ENCODE data around the gene POU4F1. TPM values are rescaled to one million over a fixed set of nuclear protein-coding genes. Genes with fewer than 3 reads are reported as not detected.

Gene POU4F1
- total RNA-seq, 4 donors from 2014 or later: not detected

DNA sequence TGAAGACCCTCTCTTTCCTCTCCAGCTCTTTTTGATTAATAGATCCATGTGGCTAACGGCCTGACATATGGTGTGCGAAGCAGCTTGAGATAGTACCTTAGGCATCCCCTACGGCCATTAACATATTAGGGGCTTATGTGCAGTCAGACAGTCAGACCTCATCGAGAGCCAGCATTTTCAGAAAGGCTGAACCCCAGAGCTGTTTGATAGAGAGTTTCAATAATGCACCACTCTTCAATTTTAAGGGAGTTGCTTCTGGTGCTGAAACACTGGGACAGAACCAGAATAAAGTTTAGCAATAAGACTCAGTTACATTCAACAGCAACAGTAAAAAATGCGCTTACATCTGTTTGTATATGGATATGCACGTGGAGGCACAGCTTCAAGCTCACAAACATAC lies 10.8 kb downstream of the POU4F1 start:
- DNase-seq (ENCODE audit: low spot score in 2 of 2): no peak
- TF ChIP-seq POLR2A (IDR thresholded peaks at IDR 0.05) (no peak), EP300 (IDR thresholded peaks at IDR 0.05) (no peak)
- TF ChIP-seq, protein P1, sequence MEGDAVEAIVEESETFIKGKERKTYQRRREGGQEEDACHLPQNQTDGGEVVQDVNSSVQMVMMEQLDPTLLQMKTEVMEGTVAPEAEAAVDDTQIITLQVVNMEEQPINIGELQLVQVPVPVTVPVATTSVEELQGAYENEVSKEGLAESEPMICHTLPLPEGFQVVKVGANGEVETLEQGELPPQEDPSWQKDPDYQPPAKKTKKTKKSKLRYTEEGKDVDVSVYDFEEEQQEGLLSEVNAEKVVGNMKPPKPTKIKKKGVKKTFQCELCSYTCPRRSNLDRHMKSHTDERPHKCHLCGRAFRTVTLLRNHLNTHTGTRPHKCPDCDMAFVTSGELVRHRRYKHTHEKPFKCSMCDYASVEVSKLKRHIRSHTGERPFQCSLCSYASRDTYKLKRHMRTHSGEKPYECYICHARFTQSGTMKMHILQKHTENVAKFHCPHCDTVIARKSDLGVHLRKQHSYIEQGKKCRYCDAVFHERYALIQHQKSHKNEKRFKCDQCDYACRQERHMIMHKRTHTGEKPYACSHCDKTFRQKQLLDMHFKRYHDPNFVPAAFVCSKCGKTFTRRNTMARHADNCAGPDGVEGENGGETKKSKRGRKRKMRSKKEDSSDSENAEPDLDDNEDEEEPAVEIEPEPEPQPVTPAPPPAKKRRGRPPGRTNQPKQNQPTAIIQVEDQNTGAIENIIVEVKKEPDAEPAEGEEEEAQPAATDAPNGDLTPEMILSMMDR (IDR thresholded peaks at IDR 0.05): no peak
- peaks cover 3 to 100% of the 10 kb centered on the region in 2 donors for H3K27me3 ChIP-seq
- H3K4me3 ChIP-seq: no peak overlapping the region
- H3K4me1 ChIP-seq: peaks cover 0 to 31% (median 3%) of the 10 kb centered on the region in 4 donors
- no peak overlapping the region for H3K27ac ChIP-seq
- H3K36me3 ChIP-seq: no peaks in the 10 kb centered on the region
- H3K9me3 ChIP-seq: no peaks in the 10 kb centered on the region
- 11 to 13% methylated on average over 6 of the region's 6 CpGs for WGBS, 2 donors

DNA sequence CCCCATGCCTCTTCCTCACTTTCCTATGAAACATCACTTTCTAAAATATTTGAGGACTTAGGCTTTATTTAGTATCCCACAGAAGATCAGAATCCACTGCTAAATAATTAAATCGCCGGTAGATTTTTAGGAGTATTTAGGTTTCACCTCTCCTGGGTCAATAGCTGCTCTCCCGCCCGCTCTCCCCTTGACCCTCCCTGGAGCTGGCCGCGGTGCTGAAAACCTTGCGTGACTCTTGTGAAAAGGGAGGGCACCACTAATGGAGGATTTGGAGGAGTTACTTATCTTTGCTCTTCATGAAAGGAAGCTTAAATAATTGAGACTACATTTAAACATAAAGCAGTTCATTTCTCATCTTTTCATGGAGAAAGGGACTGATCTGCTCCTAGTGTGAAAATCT lies 14.1 kb downstream of the POU4F1 start:
- DNase-seq (ENCODE audit: low spot score in 2 of 2): no peak
- Histone ChIP-seq H3K27me3 (peaks cover 0 to 90% of the 10 kb centered on the region in 2 donors), H3K9me3 (no peaks in the 10 kb centered on the region), H3K27ac (no peak overlapping the region), H3K36me3 (no peaks in the 10 kb centered on the region), H3K4me3 (no peak overlapping the region), H3K4me1 (peaks cover 0 to 14% (median 0%) of the 10 kb centered on the region in 4 donors)
- TF ChIP-seq, protein P1 (IDR thresholded peaks at IDR 0.05): no peak
- TF ChIP-seq EP300 (IDR thresholded peaks at IDR 0.05): no peak
- TF ChIP-seq POLR2A (IDR thresholded peaks at IDR 0.05): no peak
- 2 to 4% methylated on average over 7 of the region's 7 CpGs for WGBS, 2 donors

DNA sequence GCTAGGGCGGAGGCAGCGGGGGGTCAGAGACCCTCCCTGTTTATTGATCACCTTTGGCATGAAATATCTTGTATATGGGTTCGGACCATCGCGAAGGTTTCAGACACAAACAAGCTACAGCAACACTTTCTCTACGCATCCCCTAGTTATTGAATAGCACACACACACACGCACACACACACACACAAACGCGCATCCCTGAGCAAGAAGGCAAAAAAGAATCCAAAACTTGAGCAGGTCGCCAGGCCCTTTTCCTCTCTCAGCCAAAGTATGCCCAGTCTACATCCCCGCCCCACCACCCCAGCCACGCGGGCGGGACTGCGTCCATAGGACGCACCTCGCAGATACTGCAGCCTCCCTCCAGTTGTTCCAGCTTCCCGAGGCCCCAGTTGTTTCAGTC lies 16.0 kb downstream of the POU4F1 start:
- H3K36me3 ChIP-seq: no peaks in the 10 kb centered on the region
- TF ChIP-seq, protein P1 (IDR thresholded peaks at IDR 0.05): no peak
- TF ChIP-seq POLR2A (IDR thresholded peaks at IDR 0.05) (no peak), EP300 (IDR thresholded peaks at IDR 0.05) (no peak)
- no peaks in the 10 kb centered on the region for H3K9me3 ChIP-seq
- H3K27ac ChIP-seq: no peak overlapping the region
- H3K4me3 ChIP-seq: no peak overlapping the region
- peaks cover 0 to 9% (median 0%) of the 10 kb centered on the region in 4 donors for H3K4me1 ChIP-seq
- 10 to 22% methylated on average over 17 to 18 of the region's 18 CpGs for WGBS, 2 donors
- peaks cover 0 to 77% of the 10 kb centered on the region in 2 donors for H3K27me3 ChIP-seq
- no peak for DNase-seq (ENCODE audit: low spot score in 2 of 2)

DNA sequence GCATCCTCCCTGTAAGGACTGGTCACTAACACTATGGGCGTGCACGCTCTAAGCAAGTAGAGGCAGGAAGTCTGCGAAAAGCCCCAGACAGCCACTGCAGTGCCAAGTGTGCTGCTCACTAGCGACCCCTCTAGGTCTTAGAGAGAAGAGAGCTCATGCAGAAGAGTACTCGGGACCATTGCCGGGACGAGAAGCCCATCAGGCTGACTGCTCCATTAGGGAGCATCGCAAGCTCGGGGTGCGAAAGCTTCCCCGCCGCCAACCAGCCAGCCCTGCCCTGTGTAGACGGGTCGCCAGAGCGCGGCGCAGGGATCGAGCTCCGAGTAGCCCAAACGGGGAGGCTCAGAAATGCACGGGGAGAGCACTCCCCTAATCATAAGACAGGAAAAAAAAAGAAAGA lies 16.6 kb downstream of the POU4F1 start:
- Histone ChIP-seq H3K36me3 (no peaks in the 10 kb centered on the region), H3K27ac (no peak overlapping the region), H3K9me3 (no peaks in the 10 kb centered on the region), H3K4me1 (peaks cover 0 to 9% (median 0%) of the 10 kb centered on the region in 4 donors), H3K4me3 (no peak overlapping the region), H3K27me3 (peaks cover 0 to 70% of the 10 kb centered on the region in 2 donors)
- DNase-seq (ENCODE audit: low spot score in 2 of 2): no peak
- TF ChIP-seq POLR2A (IDR thresholded peaks at IDR 0.05): no peak
- no peak for TF ChIP-seq EP300 (IDR thresholded peaks at IDR 0.05)
- TF ChIP-seq, protein P1 (IDR thresholded peaks at IDR 0.05): no peak
- 7 to 9% methylated on average over 16 to 21 of the region's 21 CpGs for WGBS, 2 donors

DNA sequence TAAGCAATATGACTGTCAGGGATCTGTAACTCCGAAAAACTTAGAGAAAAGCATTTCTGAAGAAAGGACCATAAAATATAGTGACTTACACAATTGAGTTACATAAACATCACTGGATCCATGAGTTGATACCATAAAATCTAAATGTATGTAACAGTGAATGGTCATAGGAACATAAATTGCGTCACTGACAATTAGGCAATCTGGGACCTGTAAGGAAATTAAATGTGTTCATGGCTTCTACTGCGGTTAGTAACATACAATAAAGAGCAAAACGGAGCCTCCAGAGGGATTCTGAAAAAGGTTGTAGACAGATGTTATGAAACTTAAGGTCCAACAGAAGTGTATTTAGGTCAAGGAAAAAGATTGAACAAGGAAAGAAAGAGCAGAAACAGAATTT lies 27.1 kb downstream of the POU4F1 start:
- no peak for TF ChIP-seq EP300 (IDR thresholded peaks at IDR 0.05)
- TF ChIP-seq, protein P1 (IDR thresholded peaks at IDR 0.05): no peak
- no peak for TF ChIP-seq POLR2A (IDR thresholded peaks at IDR 0.05)
- 85 to 88% methylated on average over 4 of the region's 4 CpGs for WGBS, 2 donors

More for the DNA sequence above, 27.1 kb downstream of the POU4F1 start:
- no peaks in the 10 kb centered on the region for H3K27me3 ChIP-seq
- no peaks in the 10 kb centered on the region for H3K4me1 ChIP-seq
- no peak overlapping the region for H3K27ac ChIP-seq
- no peak overlapping the region for H3K4me3 ChIP-seq
- DNase-seq (ENCODE audit: low spot score in 2 of 2): no peak
- no peaks in the 10 kb centered on the region for H3K9me3 ChIP-seq
- no peaks in the 10 kb centered on the region for H3K36me3 ChIP-seq
